Prostate gland (tissue), 2 donors: Measurements from ENCODE around the gene RPAP2. TPM values are rescaled to one million over a fixed set of nuclear protein-coding genes. Genes with fewer than 3 reads are reported as not detected.
"Not testable (repeated sequence)": the region's sequence is repeated elsewhere in the genome, so short reads cannot be mapped to it uniquely, and the experiment has no call there.

Experiments
- DNase-seq: peaks from one replicate; pipeline ENCODE4 v3.0.0-alpha.2; 2019; ENCODE audit warnings: low spot score
- H3K27ac ChIP-seq, 2 donors: fragments of 200-600 bp; sonication (generic); 2 replicates each; pipeline ENCODE4 v1.5.1; 2017 to 2019
- H3K27me3 ChIP-seq: fragments of 200-600 bp; sonication (generic); replicated peaks from 2 replicates; pipeline ENCODE4 v1.5.1; 2019; ENCODE audit not compliant: insufficient read depth
- H3K36me3 ChIP-seq, 2 donors: fragments of 200-600 bp; sonication (generic); 1 replicate in 1 of 2; 2 replicates in 1 of 2; pipeline versions ENCODE4 v1.5.1 to v1.8.1; 2017 to 2019
- H3K4me1 ChIP-seq: fragments of 200-600 bp; sonication (generic); replicated peaks from 2 replicates; pipeline ENCODE4 v1.5.1; 2019
- H3K4me3 ChIP-seq, 2 donors: fragments of 200-600 bp; sonication (generic); 2 replicates each; pipeline ENCODE4 v1.5.1; 2017 to 2019
- H3K9me3 ChIP-seq: fragments of 200-600 bp; sonication (generic); 2 replicates; pipeline ENCODE4 v1.5.1; 2017
- CTCF ChIP-seq, 4 experiments: fragments of 200-600 bp in 2 of 4; fragments of 450-650 bp in 2 of 4; sonication (generic) in 2 of 4; IDR thresholded peaks; 1 replicate in 3 of 4; 2 replicates in 1 of 4; pipeline ENCODE4 v1.5.1; 2016 to 2019; ENCODE audit warnings: antibody characterized with exemption in 4 of 4, mild to moderate bottlenecking in 2 of 4, moderate library complexity in 2 of 4
- POLR2A ChIP-seq: fragments of 450-650 bp; IDR thresholded peaks from one replicate; pipeline ENCODE4 v1.6.1; 2016; ENCODE audit warnings: antibody characterized with exemption, mild to moderate bottlenecking
- POLR2AphosphoS5 ChIP-seq: sonication (generic); formaldehyde crosslinking; IDR thresholded peaks from one replicate; pipeline ENCODE4 v1.6.1; 2017; ENCODE audit warnings: antibody characterized with exemption
- WGBS: methylation state at CpG from one replicate; pipeline ENCODE4 v1.1.5; 2018; 5-methylcytosine and 5-hydroxymethylcytosine counted together
- intact Hi-C: fragments of 100-400 bp; cut with DNase I; formaldehyde crosslinking; loops from one replicate; pipeline ENCODE4 v1.14.2; 2022
- total RNA-seq, 2 donors: library from RNA; depleted of rRNA; stranded (reverse); fragments of >200 nt; gene quantifications; one replicate each; pipeline ENCODE4 v1.1.0, GENCODE V29; 2016

RPAP2 gene
- total RNA-seq, 2 donors from 2014 or later: 6.5 to 11.0 TPM

GRCh38 chr1:92424381-92424780 lies 125.5 kb downstream of the RPAP2 start:
- Histone ChIP-seq H3K4me3 (no peak overlapping the region), H3K36me3 (no peaks in the 10 kb centered on the region), H3K27ac (no peak overlapping the region), H3K27me3 (no peaks in the 10 kb centered on the region), H3K9me3 (no peaks in the 10 kb centered on the region), H3K4me1 (no peaks in the 10 kb centered on the region)
- 36% methylated on average over 4 of the region's 4 CpGs for WGBS
- TF ChIP-seq POLR2AphosphoS5 (no peak), CTCF (IDR thresholded peaks at IDR 0.05) (no peak), POLR2A (no peak)
- intact Hi-C loops: no loop called here
- DNase-seq: no peak

GRCh38 chr1:92425617-92426016 lies 126.8 kb downstream of the RPAP2 start:
- 50% methylated on average over 2 of the region's 2 CpGs for WGBS
- H3K27ac ChIP-seq: no peak overlapping the region
- no peaks in the 10 kb centered on the region for H3K36me3 ChIP-seq
- no peak for DNase-seq
- no peaks in the 10 kb centered on the region for H3K27me3 ChIP-seq
- TF ChIP-seq POLR2A: no peak
- TF ChIP-seq POLR2AphosphoS5: no peak
- no peaks in the 10 kb centered on the region for H3K4me1 ChIP-seq
- H3K4me3 ChIP-seq: no peak overlapping the region
- intact Hi-C loops: no loop called here
- H3K9me3 ChIP-seq: no peaks in the 10 kb centered on the region

- WGBS: 89% methylated on average over 1 of the region's 1 CpG
- H3K4me3 ChIP-seq: no peak overlapping the region
- H3K36me3 ChIP-seq: no peaks in the 10 kb centered on the region
- no peaks in the 10 kb centered on the region for H3K27me3 ChIP-seq
- H3K27ac ChIP-seq: no peak overlapping the region
- H3K4me1 ChIP-seq: no peaks in the 10 kb centered on the region
- no peak for TF ChIP-seq CTCF (IDR thresholded peaks at IDR 0.05)
- TF ChIP-seq POLR2AphosphoS5: no peak
- no peak for TF ChIP-seq POLR2A
- DNase-seq: no peak
- no peaks in the 10 kb centered on the region for H3K9me3 ChIP-seq
- intact Hi-C loops: no loop called here
These were observed 131.2 kb downstream of the RPAP2 start for GRCh38 chr1:92430030-92430429.

GRCh38 chr1:92434572-92434971 lies 135.7 kb downstream of the RPAP2 start:
- H3K36me3 ChIP-seq, H3K27me3 ChIP-seq, H3K9me3 ChIP-seq, DNase-seq, H3K4me1 ChIP-seq, H3K4me3 ChIP-seq, H3K27ac ChIP-seq, intact Hi-C loops: not testable (repeated sequence)
- 80% methylated on average over 1 of the region's 1 CpG for WGBS

- no peak for DNase-seq
- Histone ChIP-seq H3K27me3 (no peaks in the 10 kb centered on the region), H3K27ac (no peak overlapping the region), H3K36me3 (no peaks in the 10 kb centered on the region), H3K4me1 (no peaks in the 10 kb centered on the region), H3K9me3 (no peaks in the 10 kb centered on the region), H3K4me3 (no peak overlapping the region)
- no peak for TF ChIP-seq CTCF (IDR thresholded peaks at IDR 0.05)
- WGBS: 71% methylated on average over 1 of the region's 1 CpG
- intact Hi-C loops: no loop called here
These were observed 140.4 kb downstream of the RPAP2 start for GRCh38 chr1:92439291-92439690.

GRCh38 chr1:92441316-92441696 lies 142.4 kb downstream of the RPAP2 start:
- intact Hi-C loops: no loop called here
- DNase-seq: no peak
- no peaks in the 10 kb centered on the region for H3K4me1 ChIP-seq
- TF ChIP-seq CTCF (IDR thresholded peaks at IDR 0.05) (no peak), POLR2A (no peak), POLR2AphosphoS5 (no peak)
- no peaks in the 10 kb centered on the region for H3K9me3 ChIP-seq
- WGBS: 90% methylated on average over 9 of the region's 9 CpGs
- no peak overlapping the region for H3K27ac ChIP-seq
- H3K4me3 ChIP-seq: no peak overlapping the region
- H3K27me3 ChIP-seq: no peaks in the 10 kb centered on the region
- H3K36me3 ChIP-seq: no peaks in the 10 kb centered on the region
